Loucy (cell line): Measurements from ENCODE around the gene TMEM135.

Experiments used
- EZH2phosphoT487 ChIP-seq: fragments of 200-600 bp; IDR thresholded peaks from 2 replicates; pipeline ENCODE4 v1.6.1; 2018; ENCODE audit warnings: antibody characterized with exemption, mild to moderate bottlenecking, moderate library complexity, borderline replicate concordance
- TF ChIP-seq, protein P1 (sequence below): fragments of 200-600 bp; sonication (generic); conservative IDR thresholded peaks from 2 replicates; pipeline ENCODE4 v1.5.1; 2014; ENCODE audit warnings: mild to moderate bottlenecking, antibody characterized with exemption, low read length

DNA sequence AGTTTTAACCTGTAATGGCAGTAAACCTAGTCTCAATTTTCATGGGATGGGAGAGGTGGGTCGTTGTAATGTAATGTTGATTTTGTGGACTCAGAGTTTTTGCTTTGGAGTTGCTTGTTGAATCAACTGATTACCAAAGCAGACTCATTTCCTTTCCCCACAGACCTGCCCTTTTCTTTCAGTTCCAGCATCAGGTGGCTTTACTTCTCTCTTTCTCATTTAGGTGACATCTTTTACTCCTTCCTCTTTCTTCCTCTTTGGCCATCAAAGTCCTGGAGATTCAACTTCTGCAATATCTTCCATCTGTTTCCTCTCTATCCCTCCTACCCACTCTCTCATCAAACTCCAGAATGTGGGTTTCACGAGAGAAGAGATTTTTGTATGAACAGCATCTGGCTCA lies 313.9 kb downstream of the TMEM135 start:
- TF ChIP-seq, protein P1, sequence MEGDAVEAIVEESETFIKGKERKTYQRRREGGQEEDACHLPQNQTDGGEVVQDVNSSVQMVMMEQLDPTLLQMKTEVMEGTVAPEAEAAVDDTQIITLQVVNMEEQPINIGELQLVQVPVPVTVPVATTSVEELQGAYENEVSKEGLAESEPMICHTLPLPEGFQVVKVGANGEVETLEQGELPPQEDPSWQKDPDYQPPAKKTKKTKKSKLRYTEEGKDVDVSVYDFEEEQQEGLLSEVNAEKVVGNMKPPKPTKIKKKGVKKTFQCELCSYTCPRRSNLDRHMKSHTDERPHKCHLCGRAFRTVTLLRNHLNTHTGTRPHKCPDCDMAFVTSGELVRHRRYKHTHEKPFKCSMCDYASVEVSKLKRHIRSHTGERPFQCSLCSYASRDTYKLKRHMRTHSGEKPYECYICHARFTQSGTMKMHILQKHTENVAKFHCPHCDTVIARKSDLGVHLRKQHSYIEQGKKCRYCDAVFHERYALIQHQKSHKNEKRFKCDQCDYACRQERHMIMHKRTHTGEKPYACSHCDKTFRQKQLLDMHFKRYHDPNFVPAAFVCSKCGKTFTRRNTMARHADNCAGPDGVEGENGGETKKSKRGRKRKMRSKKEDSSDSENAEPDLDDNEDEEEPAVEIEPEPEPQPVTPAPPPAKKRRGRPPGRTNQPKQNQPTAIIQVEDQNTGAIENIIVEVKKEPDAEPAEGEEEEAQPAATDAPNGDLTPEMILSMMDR, result no peak
- no peak for TF ChIP-seq EZH2phosphoT487
